Measurements from ENCODE around the gene TGFBI. TPM values are rescaled to one million over a fixed set of nuclear protein-coding genes. Genes with fewer than 3 reads are reported as not detected.

Gene TGFBI
- total and polyA plus RNA-seq, 9 of the 15 experiments (the other 6 are each of a cell fraction or from before 2014, with no cell fraction given): 0.05 to 0.62 (median 0.08) TPM; not detected in 6

DNA sequence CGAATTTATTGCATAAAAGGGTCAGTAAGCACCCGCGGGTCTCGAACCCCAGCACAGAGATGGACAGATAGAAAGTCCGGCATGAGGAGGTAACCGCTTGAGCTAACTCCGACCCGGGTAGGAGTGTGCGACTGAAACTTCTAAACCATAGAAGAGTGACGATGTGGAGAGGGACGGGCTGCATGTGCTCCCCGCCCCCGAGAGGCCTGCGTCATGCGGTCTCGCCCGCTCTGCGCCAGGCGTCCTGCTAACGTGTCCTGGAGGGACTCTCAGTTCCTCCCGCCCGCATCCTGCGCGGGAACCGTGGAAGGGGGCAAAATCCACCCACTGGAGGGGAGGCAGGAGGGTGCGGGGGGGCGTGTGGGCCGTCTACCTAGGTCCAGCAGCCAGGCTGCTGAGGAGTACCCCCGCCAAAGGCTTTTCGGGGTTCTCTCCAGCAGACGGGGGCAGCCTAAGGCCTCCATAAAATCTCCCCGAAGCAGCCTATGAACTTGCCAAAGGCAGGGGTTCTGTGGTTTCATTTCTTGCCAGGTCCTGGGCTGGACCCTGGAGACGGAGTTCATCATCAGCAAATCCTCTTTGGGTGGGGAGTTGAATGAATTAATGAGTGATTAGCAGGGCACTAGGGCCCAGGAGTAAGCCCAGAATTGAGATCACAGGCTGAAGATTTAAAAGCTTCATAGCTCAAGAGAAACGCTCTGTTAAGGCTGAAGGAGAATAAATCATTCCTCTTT, 51.9 kb downstream of the TGFBI start (continued):
- TF ChIP-seq DLX4 (CRISPR knock-in tag; IDR thresholded peaks at IDR 0.05) (no peak), BDP1 (IDR thresholded peaks at IDR 0.05; ENCODE audit: insufficient read depth, insufficient read length) (peak; percentile 52), NRF1 (conservative IDR thresholded peaks at IDR 0.05 in 1 of 2, IDR thresholded peaks at IDR 0.05 in 1 of 2) (peak; percentile 82 to 84), NCOA1 (IDR thresholded peaks at IDR 0.05; ENCODE audit: low read depth) (no peak), ESRRA (IDR thresholded peaks at IDR 0.05; ENCODE audit: borderline replicate concordance, low read depth) (peak; percentile 63; the same call in 1 of the 2 replicates), HES1 (IDR thresholded peaks at IDR 0.05; ENCODE audit: low read depth) (no peak), ZMIZ1 (IDR thresholded peaks at IDR 0.05; ENCODE audit: low read depth in 2 of 2, low read length in 2 of 2) (no peak; a peak in 1 of 4 replicates), HLTF (IDR thresholded peaks at IDR 0.05) (no peak), ZC3H8 (IDR thresholded peaks at IDR 0.05) (no peak), NONO (IDR thresholded peaks at IDR 0.05; ENCODE audit: low read depth in 2 of 2, low read length in 1 of 2) (no peak), BHLHE40 (IDR thresholded peaks at IDR 0.05; ENCODE audit: low read length) (peak; percentile 64), TBL1XR1 (IDR thresholded peaks at IDR 0.05; ENCODE audit: low read length in 2 of 2) (peak; percentile 57 to 67; a peak in 3 of 4 replicates), ZNF668 (CRISPR knock-in tag; IDR thresholded peaks at IDR 0.05) (no peak)
- TF ChIP-seq, protein P1, sequence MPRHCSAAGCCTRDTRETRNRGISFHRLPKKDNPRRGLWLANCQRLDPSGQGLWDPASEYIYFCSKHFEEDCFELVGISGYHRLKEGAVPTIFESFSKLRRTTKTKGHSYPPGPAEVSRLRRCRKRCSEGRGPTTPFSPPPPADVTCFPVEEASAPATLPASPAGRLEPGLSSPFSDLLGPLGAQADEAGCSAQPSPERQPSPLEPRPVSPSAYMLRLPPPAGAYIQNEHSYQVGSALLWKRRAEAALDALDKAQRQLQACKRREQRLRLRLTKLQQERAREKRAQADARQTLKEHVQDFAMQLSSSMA (CRISPR knock-in tag; IDR thresholded peaks at IDR 0.05): no peak
- TF ChIP-seq, protein P2, sequence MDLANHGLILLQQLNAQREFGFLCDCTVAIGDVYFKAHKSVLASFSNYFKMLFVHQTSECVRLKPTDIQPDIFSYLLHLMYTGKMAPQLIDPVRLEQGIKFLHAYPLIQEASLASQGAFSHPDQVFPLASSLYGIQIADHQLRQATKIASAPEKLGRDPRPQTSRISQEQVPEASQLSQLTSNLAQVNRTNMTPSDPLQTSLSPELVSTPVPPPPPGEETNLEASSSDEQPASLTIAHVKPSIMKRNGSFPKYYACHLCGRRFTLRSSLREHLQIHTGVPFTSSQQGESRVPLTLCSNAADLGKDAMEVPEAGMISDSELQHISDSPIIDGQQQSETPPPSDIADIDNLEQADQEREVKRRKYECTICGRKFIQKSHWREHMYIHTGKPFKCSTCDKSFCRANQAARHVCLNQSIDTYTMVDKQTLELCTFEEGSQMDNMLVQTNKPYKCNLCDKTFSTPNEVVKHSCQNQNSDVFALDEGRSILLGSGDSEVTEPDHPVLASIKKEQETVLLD (IDR thresholded peaks at IDR 0.05): no peak
